Central memory CD8-positive, alpha-beta T cell (primary cell): ENCODE results near the gene RRP15.
A peak's percentile ranks its signal among the peaks of the same experiment; 100 is the strongest.

Experiments used
- ATAC-seq: fragments of 150-1000 bp; cut with Tn5 transposase; replicated peaks from 2 replicates; pipeline ENCODE4 v1.10.0; 2022; ENCODE audit warnings: mild to moderate bottlenecking, moderate FRiP score, moderate number of reproducible peaks; ENCODE audit not compliant: poor library complexity, severe bottlenecking; ENCODE audit errors: extremely low read depth
- DNase-seq, 2 donors: peaks; one replicate each; pipeline ENCODE4 v3.0.0; 2021; ENCODE audit warnings: low spot score in 2 of 2
- H3K27ac Mint-ChIP-seq: one replicate; pipeline ENCODE4 v1.8.0; 2022; ENCODE audit warnings: low read depth, mild to moderate bottlenecking, moderate library complexity, mixed read lengths
- H3K27me3 Mint-ChIP-seq: one replicate; pipeline ENCODE4 v1.8.0; 2022; ENCODE audit warnings: mixed read lengths
- H3K36me3 Mint-ChIP-seq: one replicate; pipeline ENCODE4 v1.8.0; 2022; ENCODE audit warnings: mild to moderate bottlenecking, moderate library complexity, mixed read lengths; ENCODE audit not compliant: insufficient read depth
- H3K4me1 Mint-ChIP-seq: one replicate; pipeline ENCODE4 v1.8.0; 2022; ENCODE audit warnings: mixed read lengths
- H3K4me3 Mint-ChIP-seq: one replicate; pipeline ENCODE4 v1.8.0; 2022; ENCODE audit warnings: mild to moderate bottlenecking, moderate library complexity, mixed read lengths
- H3K9me3 Mint-ChIP-seq: one replicate; pipeline ENCODE4 v1.8.0; 2022; ENCODE audit warnings: mixed read lengths

The RRP15 gene

DNA sequence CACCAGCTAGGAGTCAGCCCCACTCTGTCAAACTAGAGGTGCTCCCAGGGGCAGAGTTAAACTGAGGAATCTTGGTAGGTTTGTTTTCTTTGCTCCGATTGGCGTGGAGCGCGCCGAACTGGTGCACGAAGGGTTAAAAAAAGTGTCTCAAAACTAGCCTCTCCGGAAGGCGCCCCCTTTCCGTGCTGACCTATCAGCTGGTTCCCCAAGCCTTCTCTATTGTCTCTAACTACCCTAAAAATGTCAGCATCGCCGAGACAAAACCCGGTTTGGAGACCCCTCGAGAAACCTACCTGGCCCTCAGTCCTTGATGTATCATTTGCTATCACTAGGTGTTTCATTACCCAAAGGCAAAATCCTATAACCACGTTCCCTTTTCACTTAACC, 62.2 kb downstream of the RRP15 start:
- ATAC-seq (no peak), DNase-seq (no peak)
- H3K4me1 Mint-ChIP-seq = peaks cover 10% of the 10 kb centered on the region
- H3K36me3 Mint-ChIP-seq = no peaks in the 10 kb centered on the region
- no peak overlapping the region for H3K4me3 Mint-ChIP-seq
- no peaks in the 10 kb centered on the region for H3K27me3 Mint-ChIP-seq
- no peak overlapping the region for H3K27ac Mint-ChIP-seq
- no peaks in the 10 kb centered on the region for H3K9me3 Mint-ChIP-seq

DNA sequence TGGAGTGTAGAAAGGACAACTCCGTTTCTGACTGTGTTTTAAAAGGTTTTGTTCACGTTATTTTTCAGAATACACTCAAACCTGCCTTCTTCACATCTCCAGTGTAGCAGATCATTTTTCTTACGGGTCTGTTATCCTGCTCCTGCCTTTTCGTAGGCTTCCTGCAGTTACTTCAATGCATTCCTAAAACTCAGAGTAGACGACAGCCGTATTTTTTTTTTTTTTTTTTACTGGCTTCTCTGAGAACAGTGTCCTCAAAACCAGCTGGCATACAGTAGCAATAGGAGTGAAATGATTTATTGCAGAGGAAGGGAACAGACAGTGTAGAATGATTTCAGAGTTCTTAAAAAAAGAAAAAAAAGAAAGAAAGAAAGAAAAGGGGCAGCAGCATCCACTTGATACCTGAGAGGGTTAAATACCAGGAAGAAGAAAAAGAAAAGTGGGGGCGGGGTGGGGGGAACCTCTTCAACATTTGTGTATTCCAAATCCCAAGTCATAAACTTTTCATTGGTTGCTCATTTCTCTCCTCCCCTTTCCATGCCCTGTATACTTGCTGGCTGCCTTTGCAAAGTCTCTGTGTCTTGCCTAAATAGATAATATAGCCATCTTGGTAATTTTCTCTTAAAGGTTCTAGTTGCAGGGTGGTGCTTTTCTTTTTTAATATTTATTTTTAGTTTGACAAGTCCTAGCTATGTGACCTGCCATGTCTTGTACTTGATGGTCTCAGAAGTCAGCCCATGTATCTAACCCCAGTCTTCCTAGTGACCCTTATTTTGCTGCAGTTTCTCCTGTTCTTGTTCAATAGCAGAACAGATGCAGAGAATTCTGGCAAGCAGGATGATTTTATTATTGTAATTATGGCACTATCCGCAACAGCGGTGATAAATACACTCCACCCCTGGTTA, 62.9 kb downstream of the RRP15 start:
- Mint-ChIP-seq H3K4me1 (peaks cover 10% of the 10 kb centered on the region), H3K36me3 (no peaks in the 10 kb centered on the region), H3K9me3 (no peaks in the 10 kb centered on the region), H3K27me3 (no peaks in the 10 kb centered on the region), H3K4me3 (no peak overlapping the region), H3K27ac (no peak overlapping the region)
- no peak for DNase-seq
- no peak for ATAC-seq

DNA sequence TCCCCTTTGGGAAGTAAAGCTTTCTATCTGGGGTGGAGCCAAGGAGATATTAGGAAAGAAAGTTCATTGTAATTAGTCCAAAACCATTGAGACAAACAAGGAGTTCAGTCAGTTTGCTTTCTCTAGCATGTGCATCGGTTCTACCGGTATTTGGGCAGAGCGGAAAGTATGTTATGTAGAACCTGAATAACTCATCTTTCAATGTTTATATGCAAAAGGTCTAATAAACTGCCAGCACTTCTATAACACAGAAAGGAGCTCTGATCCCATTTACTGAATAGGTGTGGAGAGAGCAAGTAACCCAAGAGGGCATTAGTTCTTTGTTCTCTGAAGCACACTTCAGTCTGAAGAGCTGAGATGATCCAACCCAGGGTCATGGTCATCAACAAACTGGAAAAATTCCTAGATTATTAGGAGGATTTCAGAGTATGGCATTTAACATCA, 63.6 kb downstream of the RRP15 start:
- H3K4me3 Mint-ChIP-seq = no peak overlapping the region
- no peak overlapping the region for H3K27ac Mint-ChIP-seq
- no peaks in the 10 kb centered on the region for H3K36me3 Mint-ChIP-seq
- no peaks in the 10 kb centered on the region for H3K27me3 Mint-ChIP-seq
- ATAC-seq = no peak
- DNase-seq = no peak
- peaks cover 10% of the 10 kb centered on the region for H3K4me1 Mint-ChIP-seq
- H3K9me3 Mint-ChIP-seq = no peaks in the 10 kb centered on the region

DNA sequence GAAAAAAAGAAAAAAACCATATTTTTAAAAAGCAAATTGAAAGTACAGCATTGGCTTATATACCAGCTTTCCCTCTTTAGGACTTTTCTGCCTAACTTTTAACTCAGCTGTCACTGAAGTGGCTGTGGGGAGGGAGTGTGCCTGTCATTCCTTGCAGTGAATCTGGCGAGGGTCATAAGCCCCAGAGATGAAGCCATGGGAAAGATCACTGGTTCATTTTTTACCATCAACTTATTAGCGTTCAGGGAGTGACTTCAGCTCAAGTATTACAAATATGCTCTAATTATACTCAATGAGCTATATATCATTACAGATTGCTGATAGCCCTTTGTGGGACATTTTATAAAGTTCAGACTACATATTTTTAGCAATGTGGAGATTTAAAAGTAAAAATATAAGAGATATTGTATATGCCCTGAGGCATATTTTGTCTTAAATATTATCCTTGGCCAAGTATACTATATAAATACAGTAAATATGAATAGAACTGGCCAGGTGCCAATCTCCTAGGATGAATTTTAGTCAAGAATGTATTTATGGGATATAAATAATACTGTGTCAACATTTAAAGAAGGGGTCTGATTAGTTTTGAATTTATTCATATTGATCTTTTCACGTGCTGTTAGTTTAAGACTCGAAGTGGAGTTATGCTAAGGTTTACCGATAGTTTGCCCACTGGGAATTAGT, 64.4 kb downstream of the RRP15 start:
- no peak for DNase-seq
- Mint-ChIP-seq H3K4me1 (peaks cover 10% of the 10 kb centered on the region), H3K4me3 (no peak overlapping the region)

DNA sequence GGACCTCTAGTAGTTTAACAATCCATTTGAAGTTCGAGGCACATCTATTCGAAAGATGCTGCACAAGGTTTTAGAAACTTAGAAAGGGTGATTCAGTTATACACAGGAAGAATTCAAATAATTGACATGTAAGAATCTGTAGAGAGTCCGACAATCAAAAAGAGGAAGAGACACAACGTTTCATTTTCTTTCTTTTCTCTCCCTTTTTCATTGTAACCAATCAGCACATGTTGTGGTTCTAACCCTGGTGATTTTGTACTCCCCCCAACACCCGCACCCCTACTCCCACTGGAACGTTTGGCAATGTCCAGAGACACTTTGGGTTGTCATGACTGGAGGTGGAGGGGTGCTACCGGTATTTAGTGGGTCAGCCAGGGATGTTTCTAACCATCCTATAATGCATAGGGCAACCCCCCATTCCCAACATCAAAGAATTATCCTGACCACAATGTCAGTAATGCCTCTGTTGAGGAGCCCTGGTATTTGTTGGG, 65.0 kb downstream of the RRP15 start:
- peaks cover 10% of the 10 kb centered on the region for H3K4me1 Mint-ChIP-seq
- ATAC-seq (no peak), DNase-seq (no peak)
- no peaks in the 10 kb centered on the region for H3K36me3 Mint-ChIP-seq
- H3K27ac Mint-ChIP-seq = no peak overlapping the region
- H3K9me3 Mint-ChIP-seq = no peaks in the 10 kb centered on the region
- no peaks in the 10 kb centered on the region for H3K27me3 Mint-ChIP-seq
- no peak overlapping the region for H3K4me3 Mint-ChIP-seq

More for the DNA sequence above, 64.4 kb downstream of the RRP15 start:
- no peak overlapping the region for H3K27ac Mint-ChIP-seq
- no peaks in the 10 kb centered on the region for H3K36me3 Mint-ChIP-seq
- no peaks in the 10 kb centered on the region for H3K27me3 Mint-ChIP-seq
- ATAC-seq = no peak
- H3K9me3 Mint-ChIP-seq = no peaks in the 10 kb centered on the region

DNA sequence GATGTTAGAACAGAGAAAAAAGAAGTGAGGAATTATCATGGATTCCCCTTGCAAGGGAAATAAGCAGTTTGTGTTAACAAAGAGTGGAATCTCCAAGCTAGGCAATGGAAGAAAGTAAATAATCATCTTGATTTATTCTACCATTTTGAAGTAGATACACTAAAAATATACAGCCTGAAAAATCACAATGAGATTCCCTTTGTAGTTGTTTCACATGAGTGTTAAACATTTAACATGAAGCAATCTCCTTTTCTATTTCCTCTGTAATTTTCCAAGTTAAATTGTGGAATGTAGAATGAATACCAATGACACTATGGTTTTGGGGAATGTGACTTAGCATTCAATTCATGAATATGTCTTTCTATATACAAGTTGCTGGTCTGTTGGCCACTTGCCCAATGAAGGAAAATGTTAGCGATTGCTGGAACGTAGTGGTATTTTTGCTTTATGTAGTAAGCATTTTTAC, 65.7 kb downstream of the RRP15 start:
- Mint-ChIP-seq H3K27me3 (no peaks in the 10 kb centered on the region), H3K4me1 (peaks cover 10% of the 10 kb centered on the region), H3K9me3 (no peaks in the 10 kb centered on the region), H3K27ac (peak overlapping the region; percentile 11), H3K4me3 (peak overlapping the region; percentile 63), H3K36me3 (no peaks in the 10 kb centered on the region)
- no peak for ATAC-seq
- no peak for DNase-seq

DNA sequence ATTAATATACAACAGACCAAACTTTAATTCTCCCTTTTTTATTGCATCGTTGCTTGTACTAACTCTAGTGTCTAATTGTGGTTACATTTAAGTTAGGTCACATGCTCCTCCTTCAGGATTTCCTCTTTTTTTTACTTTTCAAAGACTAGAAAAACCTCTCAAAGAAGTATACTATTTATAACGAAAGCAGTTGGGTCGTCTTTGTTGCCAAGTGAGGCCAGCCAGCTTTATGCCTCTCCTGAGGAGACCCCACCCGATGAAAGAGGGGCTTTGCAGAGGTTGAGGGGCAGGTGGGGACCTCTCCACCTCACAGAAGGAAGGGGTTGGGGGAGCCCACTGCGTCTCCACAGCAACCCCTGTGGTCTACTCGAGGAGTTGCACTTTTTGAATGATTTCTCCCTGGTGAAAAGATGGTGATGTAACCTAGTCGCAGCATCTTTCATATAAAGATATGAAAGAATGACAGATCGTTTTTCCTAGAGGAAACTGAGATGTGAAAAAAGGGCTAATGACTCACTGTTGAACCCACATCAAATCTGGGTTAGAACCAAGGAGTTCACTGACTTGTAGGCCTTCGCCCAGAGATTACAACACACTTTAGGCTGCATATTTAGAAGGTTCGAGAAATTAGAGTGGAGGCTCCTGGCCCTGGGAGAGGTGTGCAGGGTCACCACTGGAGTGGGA, 66.4 kb downstream of the RRP15 start:
- Mint-ChIP-seq H3K27ac (peak overlapping the region; percentile 11), H3K4me1 (peaks cover 10% of the 10 kb centered on the region), H3K9me3 (no peaks in the 10 kb centered on the region), H3K36me3 (no peaks in the 10 kb centered on the region), H3K4me3 (peak overlapping the region; percentile 63), H3K27me3 (no peaks in the 10 kb centered on the region)
- ATAC-seq (peak; percentile 44), DNase-seq (no peak)

DNA sequence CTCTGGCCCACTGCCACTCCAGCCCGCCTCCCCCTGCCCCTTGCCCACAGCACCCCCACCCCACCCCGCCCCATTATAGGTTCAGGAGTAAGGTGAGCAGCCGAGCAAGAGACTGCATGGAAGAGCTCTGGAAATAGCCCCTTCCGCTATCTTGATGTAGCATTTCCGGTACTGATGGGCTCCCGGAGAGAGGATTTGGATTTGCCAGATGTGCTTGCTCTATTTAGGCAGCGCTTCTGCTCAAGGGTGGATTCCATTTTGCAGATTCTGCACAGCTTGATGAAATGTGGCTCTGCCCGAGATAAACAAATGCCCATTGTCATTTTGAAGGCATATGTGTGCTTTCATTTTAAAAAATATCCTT, 67.0 kb downstream of the RRP15 start:
- peaks cover 10% of the 10 kb centered on the region for H3K4me1 Mint-ChIP-seq
- H3K27ac Mint-ChIP-seq = no peak overlapping the region
- DNase-seq (no peak), ATAC-seq (no peak)
- H3K36me3 Mint-ChIP-seq = no peaks in the 10 kb centered on the region
- no peaks in the 10 kb centered on the region for H3K9me3 Mint-ChIP-seq
- no peaks in the 10 kb centered on the region for H3K27me3 Mint-ChIP-seq
- H3K4me3 Mint-ChIP-seq = no peak overlapping the region

DNA sequence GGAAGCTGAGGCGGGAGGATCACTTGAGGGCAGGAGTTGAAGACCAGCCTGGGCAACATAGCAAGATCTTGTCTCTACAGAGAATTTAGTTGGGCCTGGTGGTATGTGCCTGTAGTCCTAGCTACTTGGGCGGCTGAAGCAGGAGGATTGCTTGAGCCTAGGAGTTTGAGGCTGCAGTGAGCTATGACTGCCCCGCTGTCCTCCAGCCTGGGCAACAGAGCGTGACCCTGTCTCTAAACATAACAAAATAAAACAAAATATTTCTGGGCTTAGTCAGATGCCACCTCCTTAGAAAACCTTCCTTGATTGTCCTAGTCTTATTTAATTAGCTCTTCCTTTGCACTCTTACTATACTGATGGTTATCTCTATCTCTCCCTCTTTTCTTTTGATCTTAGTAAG, 68.6 kb downstream of the RRP15 start:
- Mint-ChIP-seq H3K4me3 (no peak overlapping the region), H3K9me3 (no peaks in the 10 kb centered on the region), H3K27me3 (no peaks in the 10 kb centered on the region), H3K27ac (no peak overlapping the region), H3K36me3 (no peaks in the 10 kb centered on the region), H3K4me1 (peaks cover 10% of the 10 kb centered on the region)
- no peak for DNase-seq
- ATAC-seq = no peak

DNA sequence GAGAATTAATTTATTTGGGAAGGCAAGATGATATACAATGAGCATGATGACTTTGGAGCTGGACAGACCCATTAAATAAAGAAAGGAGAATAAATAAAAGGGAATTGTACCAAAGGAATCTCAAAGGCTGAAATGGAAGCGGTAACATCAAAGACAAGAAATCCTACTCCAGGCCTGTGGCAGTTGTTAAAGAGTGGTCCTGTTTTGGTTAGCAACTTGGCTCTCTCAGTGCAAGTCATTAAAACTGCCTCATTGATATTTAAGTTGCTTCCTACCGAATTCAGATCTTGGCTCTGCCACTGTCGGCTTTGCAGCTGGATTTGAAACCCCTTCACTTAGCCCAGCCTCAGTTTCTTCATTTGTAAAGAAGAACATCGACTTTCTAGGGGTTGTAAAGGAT, 70.2 kb downstream of the RRP15 start:
- Mint-ChIP-seq H3K36me3 (no peaks in the 10 kb centered on the region), H3K9me3 (no peaks in the 10 kb centered on the region), H3K4me1 (peaks cover 10% of the 10 kb centered on the region), H3K27ac (no peak overlapping the region), H3K27me3 (no peaks in the 10 kb centered on the region), H3K4me3 (no peak overlapping the region)
- ATAC-seq (no peak), DNase-seq (no peak)

DNA sequence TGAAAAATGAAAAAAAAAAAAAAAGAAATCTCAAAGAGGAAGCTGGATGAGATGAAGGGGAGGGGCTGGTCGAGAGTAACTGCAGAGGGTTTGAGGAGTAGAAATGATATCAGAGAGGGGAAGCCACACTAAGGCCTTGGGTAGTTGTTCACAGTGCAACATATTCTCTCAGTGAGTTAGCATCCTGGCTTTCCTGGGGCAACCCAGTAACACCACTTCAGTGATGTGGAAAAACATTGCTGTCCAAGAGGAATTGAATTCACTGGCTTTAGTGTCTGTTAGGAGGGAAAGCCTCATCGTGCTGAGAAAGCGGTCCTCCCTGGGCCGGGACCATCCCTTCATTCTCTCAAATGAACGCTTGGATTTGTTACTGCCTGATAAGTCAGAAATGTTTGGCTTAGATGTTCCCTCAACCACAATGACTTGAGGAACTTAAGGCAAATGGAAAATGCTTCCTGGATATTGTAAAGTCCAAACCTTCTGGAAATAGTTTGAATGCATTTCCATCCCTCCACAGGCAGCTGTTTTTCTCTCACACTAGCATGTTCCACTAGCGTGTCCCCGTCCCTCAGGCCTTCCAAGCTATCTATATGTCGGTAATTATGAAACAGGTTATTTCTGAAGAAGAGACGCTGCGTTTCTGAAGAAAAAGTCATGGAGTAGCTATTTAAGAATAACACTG, 72.3 kb downstream of the RRP15 start:
- Mint-ChIP-seq H3K4me3 (no peak overlapping the region), H3K4me1 (no peaks in the 10 kb centered on the region), H3K9me3 (no peaks in the 10 kb centered on the region), H3K27me3 (no peaks in the 10 kb centered on the region), H3K27ac (no peak overlapping the region), H3K36me3 (no peaks in the 10 kb centered on the region)
- ATAC-seq = no peak
- no peak for DNase-seq

DNA sequence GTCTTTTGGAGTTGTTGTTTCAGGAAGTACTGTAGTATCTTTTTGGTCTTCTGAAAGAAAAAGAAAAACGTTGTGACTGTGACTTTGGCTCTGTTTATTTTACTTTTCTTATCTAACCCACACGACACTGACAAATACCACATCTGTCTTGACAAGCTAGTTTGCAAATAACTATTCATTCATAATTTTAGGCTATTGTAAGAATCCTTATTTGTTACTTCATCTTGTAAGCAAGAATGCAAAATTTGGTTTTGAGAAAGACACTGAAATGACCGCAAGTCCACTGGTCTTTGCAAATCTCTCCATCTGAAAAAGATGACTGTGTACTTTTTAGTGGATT, 72.8 kb downstream of the RRP15 start:
- H3K36me3 Mint-ChIP-seq = no peaks in the 10 kb centered on the region
- no peaks in the 10 kb centered on the region for H3K9me3 Mint-ChIP-seq
- no peak for DNase-seq
- no peaks in the 10 kb centered on the region for H3K4me1 Mint-ChIP-seq
- no peak overlapping the region for H3K27ac Mint-ChIP-seq
- no peaks in the 10 kb centered on the region for H3K27me3 Mint-ChIP-seq
- H3K4me3 Mint-ChIP-seq = no peak overlapping the region
- no peak for ATAC-seq
